Measurements from ENCODE around the gene PC.
A peak's percentile ranks its signal among the peaks of the same experiment; 100 is the strongest.
"Not testable (repeated sequence)": the region's sequence is repeated elsewhere in the genome, so short reads cannot be mapped to it uniquely, and the experiment has no call there.

Gene PC

GRCh38 chr11:66979336-66979980 lies 21.3 kb upstream of the PC start:
- no peak for ATAC-seq

GRCh38 chr11:66978717-66979116 lies 20.5 kb upstream of the PC start:
- ATAC-seq: no peak

- ATAC-seq: no peak
Measured at GRCh38 chr11:66978229-66978628, 20.0 kb upstream of the PC start.

GRCh38 chr11:66976925-66977324 lies 18.7 kb upstream of the PC start:
- ATAC-seq: no peak

GRCh38 chr11:66976028-66976467 lies 17.9 kb upstream of the PC start:
- no peak for ATAC-seq

- no peak for ATAC-seq
Measured at GRCh38 chr11:66975405-66976027, 17.3 kb upstream of the PC start.

GRCh38 chr11:66974724-66975404 lies 16.7 kb upstream of the PC start, which contains the start of gene C11orf86:
C11orf86 (plus strand) TSS chr11:66975304; CDS start chr11:66975363, 59 bp downstream.
- no peak for ATAC-seq

- no peak for ATAC-seq
Measured at GRCh38 chr11:66973956-66974580, 15.9 kb upstream of the PC start.

- no peak for ATAC-seq
Measured at GRCh38 chr11:66971488-66971887, 13.3 kb upstream of the PC start.

GRCh38 chr11:66970807-66971442 lies 12.7 kb upstream of the PC start:
- ATAC-seq: peak; percentile 86 to 92

GRCh38 chr11:66970371-66970806 lies 12.2 kb upstream of the PC start:
- peak; percentile 59 to 62 for ATAC-seq

- no peak for ATAC-seq
Measured at GRCh38 chr11:66969584-66970225, 11.5 kb upstream of the PC start.

GRCh38 chr11:66967670-66968425 lies 9.7 kb upstream of the PC start:
- ATAC-seq: no peak

GRCh38 chr11:66966351-66966750 lies 8.2 kb upstream of the PC start:
- no peak for ATAC-seq

GRCh38 chr11:66964495-66964894 lies 6.3 kb upstream of the PC start:
- no peak for ATAC-seq

GRCh38 chr11:66962801-66963200 lies 4.6 kb upstream of the PC start:
- ATAC-seq: no peak

GRCh38 chr11:66962247-66962646 lies 4.1 kb upstream of the PC start:
- no peak for ATAC-seq

GRCh38 chr11:66961691-66962213 lies 3.6 kb upstream of the PC start:
- not testable (repeated sequence) for ATAC-seq

- ATAC-seq: peak; percentile 3 to 5
Measured at GRCh38 chr11:66958956-66959274, 732 bp upstream of the PC start.

GRCh38 chr11:66957971-66958231 lies 282 bp downstream of the PC start:
- peak; percentile 21 to 30 for ATAC-seq

GRCh38 chr11:66956689-66957290 lies 1.4 kb downstream of the PC start:
- ATAC-seq: no peak

Data from activated CD4-positive, CD25-positive, alpha-beta regulatory T cell treated with anti-CD3 and anti-CD28 coated beads, Interleukin-2, amount 50 U/mL, for 24 hours (primary cell).